ENCODE data around the gene SOX6. TPM values are rescaled to one million over a fixed set of nuclear protein-coding genes. Genes with fewer than 3 reads are reported as not detected.

SOX6 gene
- total RNA-seq, 1 donor from 2014 or later = under 0.01 TPM

- peak; percentile 61 for DNase-seq (ENCODE audit: low read depth, low spot score)
These were observed 387.1 kb downstream of the SOX6 start for GRCh38 chr11:15969281-15969680.

GRCh38 chr11:15968461-15969130 lies 387.8 kb downstream of the SOX6 start:
- DNase-seq (ENCODE audit: low read depth, low spot score) = no peak

- peak; percentile 71 for DNase-seq (ENCODE audit: low read depth, low spot score)
These were observed 388.4 kb downstream of the SOX6 start for GRCh38 chr11:15967966-15968365.

GRCh38 chr11:15967166-15967565 lies 389.2 kb downstream of the SOX6 start:
- DNase-seq (ENCODE audit: low read depth, low spot score) = no peak

GRCh38 chr11:15965562-15966250 lies 390.6 kb downstream of the SOX6 start:
- DNase-seq (ENCODE audit: low read depth, low spot score) = no peak

- DNase-seq (ENCODE audit: low read depth, low spot score) = no peak
These were observed 393.1 kb downstream of the SOX6 start for GRCh38 chr11:15963266-15963665.

GRCh38 chr11:15958910-15959309 lies 397.4 kb downstream of the SOX6 start:
- no peak for DNase-seq (ENCODE audit: low read depth, low spot score)

- no peak for DNase-seq (ENCODE audit: low read depth, low spot score)
These were observed 399.1 kb downstream of the SOX6 start for GRCh38 chr11:15957234-15957633.

- no peak for DNase-seq (ENCODE audit: low read depth, low spot score)
These were observed 400.0 kb downstream of the SOX6 start for GRCh38 chr11:15956302-15956701.

GRCh38 chr11:15955595-15955994 lies 400.8 kb downstream of the SOX6 start:
- DNase-seq (ENCODE audit: low read depth, low spot score) = no peak

- no peak for DNase-seq (ENCODE audit: low read depth, low spot score)
These were observed 408.4 kb downstream of the SOX6 start for GRCh38 chr11:15947681-15948648.

GRCh38 chr11:15945726-15946125 lies 410.6 kb downstream of the SOX6 start:
- DNase-seq (ENCODE audit: low read depth, low spot score) = no peak

GRCh38 chr11:15944460-15944859 lies 411.9 kb downstream of the SOX6 start:
- no peak for DNase-seq (ENCODE audit: low read depth, low spot score)

GRCh38 chr11:15943418-15944197 lies 412.7 kb downstream of the SOX6 start:
- DNase-seq (ENCODE audit: low read depth, low spot score) = no peak

GRCh38 chr11:15942936-15943335 lies 413.4 kb downstream of the SOX6 start:
- no peak for DNase-seq (ENCODE audit: low read depth, low spot score)

GRCh38 chr11:15942126-15942525 lies 414.2 kb downstream of the SOX6 start:
- no peak for DNase-seq (ENCODE audit: low read depth, low spot score)

- no peak for DNase-seq (ENCODE audit: low read depth, low spot score)
These were observed 415.1 kb downstream of the SOX6 start for GRCh38 chr11:15941206-15941770.

GRCh38 chr11:15940462-15941205 lies 415.7 kb downstream of the SOX6 start:
- DNase-seq (ENCODE audit: low read depth, low spot score) = no peak

GRCh38 chr11:15938983-15939382 lies 417.4 kb downstream of the SOX6 start:
- no peak for DNase-seq (ENCODE audit: low read depth, low spot score)

- DNase-seq (ENCODE audit: low read depth, low spot score) = no peak
These were observed 418.2 kb downstream of the SOX6 start for GRCh38 chr11:15938121-15938611.

Measured in pulmonary artery endothelial cell (primary cell).